Panc1 (cell line): ENCODE measurements around the gene RPL14. TPM values are rescaled to one million over a fixed set of nuclear protein-coding genes. Genes with fewer than 3 reads are reported as not detected.

ENCODE experiments used
- ATAC-seq: fragments of 200-7000 bp; cut with Tn5 transposase; 2 replicates; pipeline ENCODE4 v1.9.1; 2020; ENCODE audit warnings: mild to moderate bottlenecking, moderate library complexity
- BruUV-seq: library from RNA; stranded (reverse); fragments of 400-500 nt; replicated peaks from 2 replicates; lab custom pipeline; 2021; lab: Mats Ljungman, UMichigan
- CTCF ChIA-PET: fragments of 300-600 bp; sonication (Branson Sonifier 250); formaldehyde crosslinking; loops from one replicate; lab custom pipeline; 2022; ENCODE audit warnings: antibody characterized with exemption; lab: Charles Lee
- POLR2A ChIA-PET: fragments of 300-600 bp; sonication (Branson Sonifier 250); formaldehyde crosslinking; loops from one replicate; lab custom pipeline; 2022; ENCODE audit warnings: antibody characterized with exemption; lab: Charles Lee
- DNase-seq: peaks from one replicate; pipeline ENCODE4 v3.0.0-alpha.2; 2010; ENCODE audit warnings: low read depth, low spot score
- H3K27ac ChIP-seq: 2 replicates; pipeline ENCODE4 v1.5.1; 2011; ENCODE audit warnings: mild to moderate bottlenecking, low read length, inconsistent platforms
- H3K27me3 ChIP-seq: fragments of 200-500 bp; sonication (Bioruptor generic); 2 replicates; pipeline ENCODE4 v1.6.0; 2014; ENCODE audit warnings: low read length, inconsistent platforms; ENCODE audit not compliant: control insufficient read depth, insufficient read depth
- H3K36me3 ChIP-seq: fragments of 200-500 bp; sonication (Bioruptor generic); 2 replicates; pipeline ENCODE4 v1.5.1; 2014; ENCODE audit warnings: inconsistent platforms, mild to moderate bottlenecking, low read length, moderate library complexity; ENCODE audit not compliant: control insufficient read depth, insufficient read depth
- H3K4me1 ChIP-seq: 2 replicates; pipeline ENCODE4 v1.5.1; 2011; ENCODE audit warnings: inconsistent platforms, mild to moderate bottlenecking, low read length, moderate library complexity; ENCODE audit not compliant: control insufficient read depth, insufficient read depth
- H3K4me3 ChIP-seq, 2 experiments: 2 replicates each; pipeline ENCODE4 v1.5.1; 2011 to 2012; ENCODE audit warnings: low read depth in 2 of 2, low read length in 2 of 2, mild to moderate bottlenecking in 2 of 2, inconsistent platforms in 1 of 2, moderate library complexity in 1 of 2
- H3K9me3 ChIP-seq: fragments of 200-500 bp; sonication (Bioruptor generic); 2 replicates; pipeline ENCODE4 v1.5.1; 2014; ENCODE audit warnings: low read depth, mild to moderate bottlenecking, inconsistent platforms, low read length, moderate library complexity; ENCODE audit not compliant: control insufficient read depth, insufficient read depth
- CTCF ChIP-seq: fragments of 450-650 bp; IDR thresholded peaks from 2 replicates; pipeline ENCODE4 v1.5.1; 2017; ENCODE audit warnings: mild to moderate bottlenecking
- POLR2AphosphoS5 ChIP-seq: IDR thresholded peaks from 2 replicates; pipeline ENCODE4 v1.6.1; 2012; ENCODE audit warnings: mild to moderate bottlenecking, low read depth, low read length, moderate library complexity
- REST ChIP-seq, 2 experiments: IDR thresholded peaks; 2 replicates each; pipeline ENCODE4 v1.6.1; 2011 to 2012; ENCODE audit warnings: low read depth in 2 of 2, control low read depth in 1 of 2, low read length in 1 of 2, mild to moderate bottlenecking in 1 of 2, moderate library complexity in 1 of 2; ENCODE audit not compliant: insufficient read depth in 1 of 2
- SIN3A ChIP-seq: IDR thresholded peaks from 2 replicates; pipeline ENCODE4 v1.6.1; 2012; ENCODE audit warnings: low read depth, mild to moderate bottlenecking, low read length, moderate library complexity, borderline replicate concordance; ENCODE audit not compliant: insufficient read depth
- TCF7L2 ChIP-seq: IDR thresholded peaks from 2 replicates; pipeline ENCODE4 v1.6.1; 2011; ENCODE audit warnings: mild to moderate bottlenecking, low read depth, low read length, inconsistent platforms
- in situ Hi-C: cut with HindIII; loops from 2 replicates; pipeline ENCODE4 v1.10.0; 2016; ENCODE audit warnings: low sequenced_read_pairs, low pct_unique_long_range_greater_than_20kb
- intact Hi-C: fragments of 100-400 bp; cut with micrococcal nuclease; formaldehyde crosslinking; loops from one replicate; pipeline ENCODE4 v1.10.0; 2022; ENCODE audit not compliant: unreplicated experiment
- total RNA-seq: library from RNA; stranded (reverse); gene quantifications from one replicate; pipeline ENCODE4 v1.2.1, GENCODE V29; 2021; ENCODE audit not compliant: unreplicated experiment

The RPL14 gene
- total RNA-seq, 1 experiment from 2014 or later = 1,134 TPM

GRCh38 chr3:40490916-40491315 lies 33.8 kb downstream of the RPL14 start:
- Histone ChIP-seq H3K36me3 (no peaks in the 10 kb centered on the region), H3K4me1 (no peaks in the 10 kb centered on the region), H3K9me3 (peaks cover 7% of the 10 kb centered on the region; the same call in 1 of the 2 replicates), H3K4me3 (no peak overlapping the region), H3K27me3 (no peaks in the 10 kb centered on the region; the same call in 1 of the 2 replicates), H3K27ac (no peak overlapping the region)
- no TSS peak for BruUV-seq
- ChIA-PET CTCF (interaction anchor here (0.7 kb wide), 1 partner anchor 46 kb away, joined by 9 read pairs; no protein-coding TSS in a partner anchor), POLR2A (no interaction called here)
- TF ChIP-seq POLR2AphosphoS5 (no peak), REST (IDR thresholded peaks at IDR 0.05; ENCODE audit: insufficient read depth in 1 of 2, low read depth in 2 of 2, low read length in 1 of 2) (no peak), TCF7L2 (no peak), CTCF (no peak), SIN3A (no peak)
- ATAC-seq (no peak), DNase-seq (no peak)
- intact Hi-C loops = no loop called here
- in situ Hi-C loops = no loop called here

- no TSS peak for BruUV-seq
- POLR2A ChIA-PET = no interaction called here
These were observed 37.6 kb downstream of the RPL14 start for GRCh38 chr3:40494698-40495097.

More at GRCh38 chr3:40494698-40495097, 37.6 kb downstream of the RPL14 start:
- in situ Hi-C loops = no loop called here
- H3K9me3 ChIP-seq = no peaks in the 10 kb centered on the region
- no peaks in the 10 kb centered on the region for H3K4me1 ChIP-seq
- ATAC-seq = no peak
- TF ChIP-seq REST (IDR thresholded peaks at IDR 0.05; ENCODE audit: insufficient read depth in 1 of 2, low read depth in 2 of 2, low read length in 1 of 2) (no peak), SIN3A (no peak), CTCF (no peak), POLR2AphosphoS5 (no peak), TCF7L2 (no peak)
- H3K27me3 ChIP-seq = no peaks in the 10 kb centered on the region; the same call in 1 of the 2 replicates
- no peak for DNase-seq
- no peak overlapping the region for H3K27ac ChIP-seq
- no peaks in the 10 kb centered on the region for H3K36me3 ChIP-seq
- no peak overlapping the region for H3K4me3 ChIP-seq
- CTCF ChIA-PET = interaction anchor here (0.5 kb wide), 1 partner anchor 35 kb away, joined by 10 read pairs; no protein-coding TSS in a partner anchor
- intact Hi-C loops = no loop called here
